HepG2 (cell line): ENCODE results near the gene DNAAF3. TPM values are rescaled to one million over a fixed set of nuclear protein-coding genes. Genes with fewer than 3 reads are reported as not detected.

Experiments
- AFF4 ChIP-seq: sonication (generic); formaldehyde crosslinking; IDR thresholded peaks from 2 replicates; pipeline ENCODE4 v1.4.0; 2020; ENCODE audit warnings: missing genetic modification reagents
- ARNT ChIP-seq: fragments of 450-650 bp; IDR thresholded peaks from 2 replicates; pipeline ENCODE4 v1.6.1; 2017
- CEBPZ ChIP-seq: IDR thresholded peaks from 2 replicates; pipeline ENCODE4 v1.6.1; 2012; ENCODE audit warnings: low read length, improper control_type of control experiment
- CHD4 ChIP-seq: fragments of 200-600 bp; sonication (generic); IDR thresholded peaks from 2 replicates; pipeline ENCODE4 v1.7.0; 2017; ENCODE audit warnings: mild to moderate bottlenecking, low read length, borderline replicate concordance
- GATAD2A ChIP-seq: IDR thresholded peaks from 2 replicates; pipeline ENCODE4 v1.6.1; 2016
- GTF3A ChIP-seq: sonication (generic); formaldehyde crosslinking; conservative IDR thresholded peaks from 2 replicates; pipeline ENCODE4 v1.4.0; 2020; ENCODE audit warnings: mild to moderate bottlenecking, missing genetic modification reagents
- HNRNPK ChIP-seq: fragments of 200-400 bp; formaldehyde crosslinking; IDR thresholded peaks from 2 replicates; pipeline ENCODE4 v1.6.1; 2018; ENCODE audit warnings: low read length, low read depth, moderate library complexity, mild to moderate bottlenecking; ENCODE audit not compliant: poor library complexity, severe bottlenecking
- MAFF ChIP-seq: IDR thresholded peaks from 2 replicates; pipeline ENCODE4 v1.6.1; 2011; ENCODE audit warnings: low read depth, low read length, improper control_type of control experiment
- RARG ChIP-seq: sonication (generic); formaldehyde crosslinking; IDR thresholded peaks from 2 replicates; pipeline ENCODE4 v1.4.0; 2020; ENCODE audit warnings: low read depth, mild to moderate bottlenecking, missing genetic modification reagents
- SETDB1 ChIP-seq: sonication (generic); formaldehyde crosslinking; IDR thresholded peaks from 2 replicates; pipeline ENCODE4 v1.5.1; 2020; ENCODE audit warnings: missing genetic modification reagents, mild to moderate bottlenecking, borderline replicate concordance
- SMARCE1 ChIP-seq: fragments of 450-650 bp; IDR thresholded peaks from 2 replicates; pipeline ENCODE4 v1.6.1; 2017; ENCODE audit warnings: borderline replicate concordance
- SNAPC2 ChIP-seq: sonication (generic); formaldehyde crosslinking; IDR thresholded peaks from 2 replicates; pipeline ENCODE4 v1.8.1; 2022; ENCODE audit warnings: mild to moderate bottlenecking, missing genetic modification reagents
- SRSF4 ChIP-seq: fragments of 200-400 bp; formaldehyde crosslinking; IDR thresholded peaks from one replicate; pipeline ENCODE4 v1.6.1; 2018; ENCODE audit warnings: mild to moderate bottlenecking, low read depth, low read length, moderate library complexity; ENCODE audit not compliant: poor library complexity, severe bottlenecking
- THYN1 ChIP-seq: sonication (generic); formaldehyde crosslinking; IDR thresholded peaks from 2 replicates; pipeline ENCODE4 v1.8.1; 2023; ENCODE audit warnings: low read depth, mild to moderate bottlenecking, moderate library complexity, missing genetic modification reagents, borderline replicate concordance
- ZBTB43 ChIP-seq: sonication (generic); formaldehyde crosslinking; conservative IDR thresholded peaks from 2 replicates; pipeline ENCODE4 v1.4.0; 2020; ENCODE audit warnings: missing genetic modification reagents
- ZFP41 ChIP-seq: sonication (generic); formaldehyde crosslinking; IDR thresholded peaks from 2 replicates; pipeline ENCODE4 v1.4.0; 2020; ENCODE audit warnings: mild to moderate bottlenecking, missing genetic modification reagents, borderline replicate concordance
- ZNF10 ChIP-seq: sonication (generic); formaldehyde crosslinking; IDR thresholded peaks from 2 replicates; pipeline ENCODE4 v1.4.0; 2020; ENCODE audit warnings: mild to moderate bottlenecking, low read depth, missing genetic modification reagents, borderline replicate concordance
- ZNF253 ChIP-seq: sonication (generic); formaldehyde crosslinking; IDR thresholded peaks from 2 replicates; pipeline ENCODE4 v1.8.0; 2022; ENCODE audit warnings: mild to moderate bottlenecking, missing genetic modification reagents, borderline replicate concordance
- ZNF589 ChIP-seq: sonication (generic); formaldehyde crosslinking; conservative IDR thresholded peaks from 2 replicates; pipeline ENCODE4 v1.8.0; 2022; ENCODE audit warnings: mild to moderate bottlenecking, moderate library complexity, missing genetic modification reagents
- ZNF678 ChIP-seq: sonication (generic); formaldehyde crosslinking; IDR thresholded peaks from 2 replicates; pipeline ENCODE4 v1.4.0; 2020; ENCODE audit warnings: mild to moderate bottlenecking, missing genetic modification reagents
- polyA plus RNA-seq, 8 experiments: library from polyadenylated mRNA; depleted of rRNA in 3 of 8; stranded (reverse) in 7 of 8; unstranded in 1 of 8; fragments of >200 nt; fragmentation: Illumina TruSeq in 4 of 8; extraction: Trizol in 4 of 8; gene quantifications; 2 replicates each; pipeline versions ENCODE4 v1.2.1 to v1.2.3, GENCODE V29; 2011 to 2016; ENCODE audit warnings: low read depth in 4 of 8, missing spikeins in 1 of 8, mixed read lengths in 1 of 8; ENCODE audit not compliant: insufficient read depth in 1 of 8
- total RNA-seq, 5 experiments: library from RNA; depleted of rRNA; stranded (reverse); fragments of >200 nt; fragmentation: Illumina TruSeq; extraction: Trizol; gene quantifications; 2 replicates each; pipeline ENCODE4 v1.2.3, GENCODE V29; 2016; ENCODE audit warnings: low read depth in 1 of 5
- TF ChIP-seq, protein P1 (sequence below): IDR thresholded peaks from 2 replicates; pipeline ENCODE4 v1.6.1; 2016

Gene DNAAF3
- total and polyA plus RNA-seq, 2 of the 13 experiments (the other 11 are each of a cell fraction or from before 2014, with no cell fraction given) = 0.30 to 0.40 TPM

DNA sequence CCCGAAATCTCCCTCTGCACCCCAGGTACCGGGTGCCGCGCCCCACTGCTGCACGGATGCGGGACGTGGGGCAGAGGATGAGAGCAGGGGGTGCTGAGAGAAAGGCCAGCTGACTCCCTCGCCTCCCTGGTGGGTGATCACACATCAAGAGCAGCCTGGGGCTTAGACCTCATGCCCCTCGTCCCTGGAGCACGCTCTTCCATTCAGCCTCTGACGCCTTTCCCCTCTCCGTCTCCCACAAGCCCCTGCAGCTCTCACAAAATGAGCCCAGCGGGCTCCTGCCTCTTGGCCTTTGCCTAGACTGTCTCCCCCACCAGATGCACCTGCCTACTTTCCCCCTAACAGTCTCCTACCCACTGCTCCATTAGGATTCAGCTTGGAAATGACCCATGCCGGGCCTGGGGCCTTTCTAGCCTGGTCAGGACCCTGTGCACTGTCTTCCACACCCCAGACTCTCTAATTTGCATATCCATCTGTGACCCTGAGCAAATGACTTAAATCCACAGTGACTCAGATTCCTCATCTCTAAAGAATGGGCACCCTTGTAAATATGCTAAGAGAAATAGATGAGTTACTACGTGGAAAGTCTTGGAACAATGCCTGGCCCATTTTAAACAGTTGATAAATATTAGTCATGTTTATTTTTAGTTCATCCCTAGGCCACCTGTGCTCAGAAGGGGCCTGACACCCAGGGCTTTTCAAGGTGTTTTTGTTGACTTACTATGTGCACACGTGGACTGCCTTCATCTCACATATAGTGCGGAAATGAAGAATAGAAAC is 43.5 kb upstream of the DNAAF3 start (continued):
- TF ChIP-seq ZNF10 (CRISPR knock-in tag) (no peak), SNAPC2 (no peak), CHD4 (no peak; the same call in 1 of the 2 replicates), AFF4 (CRISPR knock-in tag) (no peak), RARG (CRISPR knock-in tag) (no peak), ZFP41 (CRISPR knock-in tag) (0 out of 2 replicates have a peak, but pooled peaks have one; percentile 59), CEBPZ (no peak), MAFF (no peak), ARNT (no peak), HNRNPK (no peak), SETDB1 (no peak), GTF3A (CRISPR knock-in tag) (no peak), SRSF4 (no peak), THYN1 (CRISPR knock-in tag) (no peak), ZBTB43 (CRISPR knock-in tag) (peak; percentile 57; the same call in 1 of the 2 replicates), GATAD2A (CRISPR knock-in tag) (peak; percentile 60), SMARCE1 (no peak), ZNF678 (CRISPR knock-in tag) (no peak), ZNF253 (CRISPR knock-in tag) (no peak), ZNF589 (CRISPR knock-in tag) (0 out of 2 replicates have a peak, but pooled peaks have one; percentile 22)
- TF ChIP-seq, protein P1, sequence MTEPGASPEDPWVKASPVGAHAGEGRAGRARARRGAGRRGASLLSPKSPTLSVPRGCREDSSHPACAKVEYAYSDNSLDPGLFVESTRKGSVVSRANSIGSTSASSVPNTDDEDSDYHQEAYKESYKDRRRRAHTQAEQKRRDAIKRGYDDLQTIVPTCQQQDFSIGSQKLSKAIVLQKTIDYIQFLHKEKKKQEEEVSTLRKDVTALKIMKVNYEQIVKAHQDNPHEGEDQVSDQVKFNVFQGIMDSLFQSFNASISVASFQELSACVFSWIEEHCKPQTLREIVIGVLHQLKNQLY (CRISPR knock-in tag) = peak; percentile 70; the same call in 1 of the 2 replicates
